Heart right ventricle (tissue), 16 donors: Measurements from ENCODE around the gene VDR. TPM values are rescaled to one million over a fixed set of nuclear protein-coding genes. Genes with fewer than 3 reads are reported as not detected.

Experiments
- ATAC-seq, 8 donors: fragments of 200-7000 bp; cut with Tn5 transposase; one replicate each; pipeline ENCODE4 v1.9.1; 2020; ENCODE audit warnings: mild to moderate bottlenecking in 8 of 8, moderate library complexity in 8 of 8, moderate number of reproducible peaks in 1 of 8
- DNase-seq, 2 donors: peaks; one replicate each; pipeline ENCODE4 v3.0.0-alpha.2; 2020
- H3K27ac ChIP-seq, 10 donors: fragments of 200-600 bp; sonication (generic) in 2 of 10; one replicate each; pipeline versions ENCODE4 v1.5.0 to v1.8.0; 2020 to 2022; ENCODE audit warnings: mild to moderate bottlenecking in 3 of 10
- H3K27me3 ChIP-seq, 7 donors: fragments of 200-600 bp; one replicate each; pipeline ENCODE4 v1.8.0; 2021 to 2022; ENCODE audit warnings: mild to moderate bottlenecking in 2 of 7
- H3K36me3 ChIP-seq, 9 donors: fragments of 200-600 bp; sonication (generic) in 1 of 9; one replicate each; pipeline versions ENCODE4 v1.5.0 to v1.8.0; 2020 to 2022; ENCODE audit warnings: mild to moderate bottlenecking in 2 of 9
- H3K4me1 ChIP-seq, 9 donors: fragments of 200-600 bp; sonication (generic) in 1 of 9; one replicate each; pipeline versions ENCODE4 v1.5.0 to v1.8.0; 2020 to 2022; ENCODE audit warnings: mild to moderate bottlenecking in 4 of 9
- H3K4me3 ChIP-seq, 10 donors: fragments of 200-600 bp; sonication (generic) in 2 of 10; one replicate each; pipeline versions ENCODE4 v1.5.0 to v1.8.0; 2020 to 2022; ENCODE audit warnings: mild to moderate bottlenecking in 7 of 10, moderate library complexity in 2 of 10
- H3K9me3 ChIP-seq, 11 donors: fragments of 200-600 bp in 10 of 11; sonication (generic) in 2 of 11; one replicate each; pipeline versions ENCODE4 v1.5.0 to v1.8.0; 2013 to 2022; ENCODE audit warnings: mild to moderate bottlenecking in 2 of 11, control low read depth in 1 of 11, moderate library complexity in 1 of 11
- WGBS, 2 donors: extraction: QIAGEN DNeasy Blood & Tissue Kit; methylation state at CpG; one replicate each; pipeline ENCODE4 v1.1.7; 2013; ENCODE audit warnings: inconsistent platforms in 1 of 2; 5-methylcytosine and 5-hydroxymethylcytosine counted together
- intact Hi-C, 10 donors: fragments of 100-400 bp; cut with DNase I; formaldehyde crosslinking; loops; one replicate each; pipeline versions ENCODE4 v1.11.1 to v1.14.2; 2022
- polyA plus RNA-seq, 2 donors: library from polyadenylated mRNA; stranded (reverse); fragments of 200-250 nt; gene quantifications; one replicate each; pipeline ENCODE4 v1.2.3, GENCODE V29; 2013
- total RNA-seq, 10 donors: library from RNA; stranded (reverse); fragmentation: NEBNext Ultra II Directional in 3 of 10; extraction: Animal tissue kit (Norgen Biotek cat#: 25700) in 3 of 10; gene quantifications; one replicate each; pipeline versions ENCODE4 v1.2.1 to v1.2.4, GENCODE V29; 2021 to 2023
- TF ChIP-seq, protein P1 (sequence below), 9 donors: fragments of 200-600 bp; sonication (generic) in 2 of 9; IDR thresholded peaks; one replicate each; pipeline versions ENCODE4 v1.5.0 to v1.8.0; 2021 to 2022; ENCODE audit warnings: antibody characterized with exemption in 9 of 9, mild to moderate bottlenecking in 5 of 9, moderate library complexity in 1 of 9
- donor health status: Arrhythmogenic right ventricular cardiomyopathy.
- donor health status: ischemic (EF 13 %, LVEDD 7.1; RV severe dilation, severe dysfunction).
- donor health status: healthy with polysubstance abuse.
- donor health status: DM: no; HTN: yes; CAD: no.
- donor health status: DM: no; HTN: no; CAD: no.
- donor health status: ischemic (EF 25% LVEDD 6.9; RV normal size, moderate dysfunction).
- donor health status: ischemic (EF 25% LVEDD 5.7; RV mildly dilated, moderate dysfunction).
- donor health status: healthy.
- donor health status: DM: yes; HTN: yes; CAD: no.
- donor health status: Ischemic cardiomyopathy.
- donor health status: ischemic (EF 35%, LVEDD 5.7; RV mildly dilated, moderate dysfunction).
- donor health status: nonischemic (EF 11% LVEDD 7.7; RV severe dilation, severe dysfunction).
- donor health status: DM: yes; HTN: yes; CAD: no.
- donor health status: PGD.
- donor health status: ischemic (EF 29% LVEDD 5.4; RV normal size, mild dysfunction).
- donor health status: nonischemic (EF 23%, LVEDD 6.1; RV moderate dilation, normal function).

The VDR gene
- total and polyA plus RNA-seq, 12 donors, result 0.08 to 3.0 (median 0.31) TPM

DNA sequence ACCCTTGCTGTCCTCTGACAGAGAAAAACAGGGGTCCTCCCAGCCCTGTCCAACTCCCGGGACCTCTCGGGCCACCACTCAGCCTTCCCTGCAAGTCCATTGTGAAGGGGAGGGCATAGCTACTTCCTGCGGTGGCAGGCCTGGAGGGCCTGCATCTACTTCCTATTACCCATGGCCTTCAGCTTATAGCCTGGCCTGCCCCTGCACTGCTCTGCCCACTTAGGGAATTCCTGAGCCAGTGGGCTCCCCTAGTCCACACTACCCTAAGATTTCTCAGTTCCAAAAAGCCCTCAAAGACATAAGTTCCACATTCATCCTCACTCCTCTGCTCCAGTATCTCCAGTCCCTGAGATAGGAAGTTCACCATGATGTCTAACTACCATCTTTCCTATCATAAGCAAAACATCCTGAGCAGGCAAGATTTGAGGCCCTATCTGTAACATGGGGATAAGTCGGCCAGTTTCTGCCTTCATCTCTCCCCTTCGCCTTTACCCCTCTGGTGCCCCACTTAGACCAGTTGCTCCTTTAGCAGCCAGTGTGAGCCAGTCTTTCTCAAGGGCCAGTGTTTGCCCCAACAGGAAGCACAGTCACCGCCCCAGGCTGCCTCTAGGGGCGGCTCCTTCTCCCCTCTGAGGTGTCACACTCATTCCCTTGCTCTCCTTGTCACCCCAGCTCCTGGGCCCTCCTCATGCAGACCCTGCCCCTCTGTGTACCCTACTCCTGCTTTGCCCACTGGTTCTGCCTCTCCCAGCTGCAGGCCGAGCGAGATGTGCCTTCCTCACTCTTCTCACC lies 96.0 kb downstream of the VDR start:
- H3K27me3 ChIP-seq, result no peaks in the 10 kb centered on the region
- peak overlapping the region in 7 of 10 donors; percentile 0 to 26 (median 14) for H3K4me3 ChIP-seq
- peaks cover 0 to 27% (median 0%) of the 10 kb centered on the region in 9 donors for H3K36me3 ChIP-seq
- ATAC-seq, result no peak
- no peaks in the 10 kb centered on the region for H3K9me3 ChIP-seq
- peaks cover 66 to 100% (median 99%) of the 10 kb centered on the region in 9 donors for H3K4me1 ChIP-seq
- TF ChIP-seq, protein P1, sequence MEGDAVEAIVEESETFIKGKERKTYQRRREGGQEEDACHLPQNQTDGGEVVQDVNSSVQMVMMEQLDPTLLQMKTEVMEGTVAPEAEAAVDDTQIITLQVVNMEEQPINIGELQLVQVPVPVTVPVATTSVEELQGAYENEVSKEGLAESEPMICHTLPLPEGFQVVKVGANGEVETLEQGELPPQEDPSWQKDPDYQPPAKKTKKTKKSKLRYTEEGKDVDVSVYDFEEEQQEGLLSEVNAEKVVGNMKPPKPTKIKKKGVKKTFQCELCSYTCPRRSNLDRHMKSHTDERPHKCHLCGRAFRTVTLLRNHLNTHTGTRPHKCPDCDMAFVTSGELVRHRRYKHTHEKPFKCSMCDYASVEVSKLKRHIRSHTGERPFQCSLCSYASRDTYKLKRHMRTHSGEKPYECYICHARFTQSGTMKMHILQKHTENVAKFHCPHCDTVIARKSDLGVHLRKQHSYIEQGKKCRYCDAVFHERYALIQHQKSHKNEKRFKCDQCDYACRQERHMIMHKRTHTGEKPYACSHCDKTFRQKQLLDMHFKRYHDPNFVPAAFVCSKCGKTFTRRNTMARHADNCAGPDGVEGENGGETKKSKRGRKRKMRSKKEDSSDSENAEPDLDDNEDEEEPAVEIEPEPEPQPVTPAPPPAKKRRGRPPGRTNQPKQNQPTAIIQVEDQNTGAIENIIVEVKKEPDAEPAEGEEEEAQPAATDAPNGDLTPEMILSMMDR (IDR thresholded peaks at IDR 0.05), result peak in 1 of 9 donors; percentile 17
- peak in 1 of 2 donors; percentile 24 for DNase-seq
- 48 to 65% methylated on average over 9 of the region's 9 CpGs for WGBS, 2 donors
- intact Hi-C loops, result no loop called here
- H3K27ac ChIP-seq, result peak overlapping the region; percentile 73 to 100 (median 98)

GRCh38 chr12:47808050-47808449 lies 96.7 kb downstream of the VDR start:
- ATAC-seq (peak in 7 of 8 donors; percentile 4 to 48 (median 39)), DNase-seq (peak; percentile 52 to 76)
- intact Hi-C loops, result no loop called here
- Histone ChIP-seq H3K4me3 (peak overlapping the region in 6 of 10 donors; percentile 1 to 26 (median 19)), H3K36me3 (peaks cover 0 to 28% (median 0%) of the 10 kb centered on the region in 9 donors), H3K9me3 (no peaks in the 10 kb centered on the region), H3K4me1 (peaks cover 67 to 100% (median 99%) of the 10 kb centered on the region in 9 donors), H3K27me3 (no peaks in the 10 kb centered on the region), H3K27ac (peak overlapping the region; percentile 73 to 100 (median 98))
- TF ChIP-seq, protein P1 (IDR thresholded peaks at IDR 0.05), result no peak
- WGBS, 2 donors, result 8% methylated on average over 9 of the region's 9 CpGs

DNA sequence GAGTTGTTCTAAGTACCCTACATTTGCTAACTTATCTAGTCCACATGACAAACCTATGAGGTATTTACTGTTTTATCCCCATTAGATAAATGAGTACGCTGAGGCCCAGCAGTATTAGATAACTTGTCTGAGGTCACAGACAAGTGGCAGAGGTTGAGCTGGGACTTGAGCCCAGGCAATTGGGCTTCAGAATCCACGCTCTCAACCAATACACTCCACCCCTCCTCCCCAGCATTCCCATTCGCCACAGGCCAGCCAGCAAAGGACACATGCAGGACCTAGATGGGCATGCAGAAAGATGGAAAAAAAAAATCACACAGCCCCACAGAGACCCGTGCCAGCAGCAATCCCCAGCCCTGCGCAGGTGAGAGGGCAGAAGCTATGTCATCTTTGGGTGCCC lies 97.5 kb downstream of the VDR start:
- DNase-seq, result peak in 1 of 2 donors; percentile 54
- intact Hi-C loops, result no loop called here

DNA sequence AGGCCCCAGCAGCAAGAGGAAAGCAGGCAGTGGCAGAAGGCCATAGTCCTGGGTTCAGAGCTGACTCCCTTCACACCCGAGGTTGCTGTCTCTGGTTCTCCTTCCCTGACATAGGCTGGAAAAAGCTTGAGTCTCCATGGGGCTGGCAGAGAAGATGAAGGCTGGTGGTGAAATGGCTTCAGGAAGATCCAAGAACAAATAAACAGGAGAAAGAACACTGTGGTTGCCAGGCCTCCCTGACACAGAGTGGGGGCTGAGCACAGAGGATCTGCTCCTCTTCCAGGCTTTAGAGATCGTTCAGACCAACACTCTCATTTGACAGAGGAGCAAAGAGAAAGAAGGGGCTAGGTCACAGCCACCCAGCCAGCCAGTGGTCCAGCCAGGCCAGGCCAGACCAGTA lies 99.4 kb downstream of the VDR start:
- H3K4me3 ChIP-seq, result no peak overlapping the region
- no peaks in the 10 kb centered on the region for H3K27me3 ChIP-seq
- peaks cover 71 to 100% (median 100%) of the 10 kb centered on the region in 9 donors for H3K4me1 ChIP-seq
- peak overlapping the region in 9 of 10 donors; percentile 7 to 99 (median 88) for H3K27ac ChIP-seq
- 24 to 31% methylated on average over 2 of the region's 2 CpGs for WGBS, 2 donors
- DNase-seq, result peak in 1 of 2 donors; percentile 0
- intact Hi-C loops, result no loop called here
- no peak for ATAC-seq
- H3K9me3 ChIP-seq, result no peaks in the 10 kb centered on the region
- H3K36me3 ChIP-seq, result peaks cover 0 to 33% (median 1%) of the 10 kb centered on the region in 9 donors
- TF ChIP-seq, protein P1 (IDR thresholded peaks at IDR 0.05), result no peak

More for the DNA sequence above, 97.5 kb downstream of the VDR start:
- Histone ChIP-seq H3K27ac (peak overlapping the region; percentile 73 to 100 (median 98)), H3K36me3 (peaks cover 0 to 28% (median 0%) of the 10 kb centered on the region in 9 donors), H3K9me3 (no peaks in the 10 kb centered on the region), H3K27me3 (no peaks in the 10 kb centered on the region), H3K4me1 (peaks cover 69 to 100% (median 100%) of the 10 kb centered on the region in 9 donors), H3K4me3 (peak overlapping the region in 2 of 10 donors; percentile 24 to 26)
- TF ChIP-seq, protein P1 (IDR thresholded peaks at IDR 0.05), result no peak
- 28 to 34% methylated on average over 5 of the region's 5 CpGs for WGBS, 2 donors
- ATAC-seq, result peak; percentile 16 to 69 (median 43)
